ENCODE data around the gene ZNF415.

DNA sequence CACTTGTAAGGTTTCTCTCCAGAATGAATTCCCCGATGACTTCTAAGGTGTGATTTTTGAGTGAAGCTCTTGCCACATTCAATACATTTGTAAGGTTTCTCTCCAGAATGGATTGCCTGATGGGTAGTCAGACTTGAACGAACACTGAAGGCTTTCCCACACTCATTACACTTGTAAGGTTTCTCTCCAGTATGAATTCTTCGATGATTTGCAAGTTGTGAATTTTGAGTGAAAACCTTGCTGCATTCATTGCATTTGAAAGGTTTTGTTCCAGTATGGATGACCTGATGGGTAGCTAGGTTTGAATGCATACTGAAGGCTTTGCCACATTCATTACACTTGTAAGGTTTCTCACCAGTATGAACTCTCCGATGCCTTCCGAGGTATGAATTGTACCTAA, 63.9 kb downstream of the ZNF415 start:
- TF ChIP-seq, protein P1, sequence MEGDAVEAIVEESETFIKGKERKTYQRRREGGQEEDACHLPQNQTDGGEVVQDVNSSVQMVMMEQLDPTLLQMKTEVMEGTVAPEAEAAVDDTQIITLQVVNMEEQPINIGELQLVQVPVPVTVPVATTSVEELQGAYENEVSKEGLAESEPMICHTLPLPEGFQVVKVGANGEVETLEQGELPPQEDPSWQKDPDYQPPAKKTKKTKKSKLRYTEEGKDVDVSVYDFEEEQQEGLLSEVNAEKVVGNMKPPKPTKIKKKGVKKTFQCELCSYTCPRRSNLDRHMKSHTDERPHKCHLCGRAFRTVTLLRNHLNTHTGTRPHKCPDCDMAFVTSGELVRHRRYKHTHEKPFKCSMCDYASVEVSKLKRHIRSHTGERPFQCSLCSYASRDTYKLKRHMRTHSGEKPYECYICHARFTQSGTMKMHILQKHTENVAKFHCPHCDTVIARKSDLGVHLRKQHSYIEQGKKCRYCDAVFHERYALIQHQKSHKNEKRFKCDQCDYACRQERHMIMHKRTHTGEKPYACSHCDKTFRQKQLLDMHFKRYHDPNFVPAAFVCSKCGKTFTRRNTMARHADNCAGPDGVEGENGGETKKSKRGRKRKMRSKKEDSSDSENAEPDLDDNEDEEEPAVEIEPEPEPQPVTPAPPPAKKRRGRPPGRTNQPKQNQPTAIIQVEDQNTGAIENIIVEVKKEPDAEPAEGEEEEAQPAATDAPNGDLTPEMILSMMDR (IDR thresholded peaks at IDR 0.05; ENCODE audit: insufficient read depth, low read length) = no peak
- TF ChIP-seq POLR2AphosphoS5 (IDR thresholded peaks at IDR 0.05; ENCODE audit: low read depth) = no peak
- no peak for TF ChIP-seq SPI1 (IDR thresholded peaks at IDR 0.05; ENCODE audit: borderline replicate concordance, low read depth)
- TF ChIP-seq GABPA (IDR thresholded peaks at IDR 0.05; ENCODE audit: low read depth) = no peak
